Cerebellar nuclear complex (tissue), 1 donor: ENCODE data around the gene SLC9A9.
"Not testable (repeated sequence)": the region's sequence is repeated elsewhere in the genome, so short reads cannot be mapped to it uniquely, and the experiment has no call there.

Experiments used
- DNase-seq, 2 experiments: peaks; one replicate each; lab custom pipeline; 2025; lab: John Stamatoyannopoulos, UW

The SLC9A9 gene

DNA sequence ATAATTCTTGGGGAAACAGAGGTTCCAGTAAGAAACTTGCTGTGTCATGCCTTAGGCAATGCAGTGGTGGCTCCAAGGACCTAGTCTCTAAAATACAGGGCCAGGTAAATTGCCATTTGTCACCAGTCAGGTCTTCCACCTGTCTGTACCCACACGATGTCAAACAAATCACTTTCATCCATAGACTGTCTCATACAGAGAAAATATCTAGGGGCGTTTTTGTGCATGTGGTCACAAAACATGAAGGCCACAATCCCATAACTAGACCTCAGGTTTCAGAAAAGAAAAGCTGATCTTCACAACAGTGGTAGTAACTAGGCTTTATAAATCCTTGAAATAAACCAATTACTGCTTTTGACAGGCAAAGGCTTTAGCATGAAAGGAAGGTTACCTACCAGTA lies 92.3 kb downstream of the SLC9A9 start:
- DNase-seq: no peak

DNA sequence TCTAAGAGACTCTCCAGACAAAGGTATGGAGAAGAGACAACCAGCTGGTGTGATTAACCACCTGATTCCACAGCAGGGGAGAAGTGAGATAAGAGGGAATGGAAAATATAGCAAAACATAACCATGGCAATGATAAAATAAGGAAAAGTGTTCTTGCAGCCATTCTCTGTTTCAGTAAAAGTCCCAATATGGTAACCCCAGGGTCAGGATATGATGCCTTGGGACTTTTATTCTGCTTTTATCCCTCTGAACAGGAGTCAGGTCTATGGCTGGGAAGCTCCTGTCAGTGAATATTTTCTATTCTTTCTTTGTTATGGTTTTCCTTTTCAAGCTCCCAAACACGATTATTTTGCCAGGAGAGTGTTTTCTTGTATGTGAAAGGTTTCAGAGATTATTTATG lies 94.2 kb downstream of the SLC9A9 start:
- DNase-seq: no peak

DNA sequence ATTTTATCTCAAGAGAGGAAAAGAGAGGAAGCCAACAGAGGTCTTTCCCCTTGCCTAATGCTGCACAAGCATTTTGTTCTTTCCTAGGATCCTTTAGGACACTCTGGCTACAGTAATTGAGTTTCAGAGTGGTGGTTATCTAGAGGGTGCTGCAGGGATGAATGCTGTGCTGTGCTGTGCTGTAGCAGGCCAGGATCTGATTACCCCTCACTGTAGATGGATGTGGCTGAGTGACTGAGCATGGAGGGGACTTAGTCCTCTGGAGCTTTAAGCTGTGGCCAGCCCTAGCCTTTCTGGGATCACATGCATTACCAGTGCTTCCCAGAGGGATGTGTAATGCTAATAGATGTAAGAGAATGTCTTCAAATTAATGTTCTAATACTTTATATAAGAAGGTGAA lies 94.8 kb downstream of the SLC9A9 start:
- DNase-seq: no peak

DNA sequence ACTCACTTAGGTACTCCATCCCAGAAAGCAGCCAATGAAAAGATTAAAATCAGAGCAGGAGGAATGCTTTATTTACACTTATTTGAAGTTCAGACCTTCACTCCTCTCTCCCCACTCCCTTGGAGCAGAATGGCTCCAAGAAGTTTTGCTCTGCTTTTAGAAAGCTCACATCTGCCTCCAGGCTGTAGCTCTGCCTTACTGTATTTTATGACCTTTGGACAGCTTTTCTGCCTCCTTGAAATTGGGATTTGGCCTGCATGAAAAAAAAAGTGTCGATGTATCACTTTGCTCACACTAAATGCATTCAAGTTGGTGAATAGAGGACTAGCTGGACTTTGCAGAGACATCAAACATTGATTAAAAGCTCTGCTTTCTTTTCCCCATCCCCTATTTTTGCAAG lies 95.3 kb downstream of the SLC9A9 start:
- no peak for DNase-seq

DNA sequence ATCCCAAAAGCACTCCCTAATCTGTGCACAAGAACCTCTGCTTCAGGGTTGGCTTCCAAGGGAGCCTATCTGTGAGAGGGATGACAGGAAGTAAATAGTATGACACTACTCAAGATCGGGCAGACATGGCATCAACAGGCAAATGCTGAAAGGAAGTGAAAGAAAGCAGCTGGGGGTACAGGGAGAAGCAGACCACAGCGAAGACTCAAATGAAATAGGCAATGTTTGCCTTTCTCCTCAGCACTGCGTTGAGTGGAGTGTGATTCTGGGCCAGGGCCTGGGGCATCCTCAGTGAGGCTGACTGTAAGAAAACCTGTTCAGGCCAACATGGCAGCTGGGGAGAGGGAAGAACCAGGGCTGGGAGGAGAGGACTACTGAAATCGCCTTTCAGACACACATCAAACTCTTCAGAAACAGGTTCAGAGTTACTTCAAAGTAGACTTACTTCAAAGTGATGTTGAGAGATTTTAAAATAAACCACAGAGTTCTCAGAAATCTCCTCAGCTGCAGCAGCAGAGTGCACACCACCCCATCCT lies 96.6 kb downstream of the SLC9A9 start:
- no peak for DNase-seq

DNA sequence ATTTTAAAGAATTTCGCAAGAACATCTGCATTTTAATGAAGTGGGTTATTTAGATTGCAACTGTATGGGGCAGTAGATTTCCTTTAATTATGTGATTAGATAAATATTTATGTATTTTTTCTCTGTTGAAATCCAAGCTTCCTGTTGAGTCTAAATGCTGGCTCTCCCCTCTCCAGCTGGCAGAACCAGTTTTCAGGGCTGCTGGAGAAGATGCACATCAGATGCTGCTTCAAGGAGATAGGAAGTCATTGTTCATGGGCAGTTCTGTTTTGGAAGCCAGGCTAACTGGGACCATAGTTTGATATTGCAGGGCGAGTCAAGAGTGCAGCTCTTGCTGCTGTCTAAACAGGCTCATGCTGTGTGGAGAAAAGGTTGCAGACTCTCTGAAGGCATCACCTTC lies 97.4 kb downstream of the SLC9A9 start:
- DNase-seq: no peak

DNA sequence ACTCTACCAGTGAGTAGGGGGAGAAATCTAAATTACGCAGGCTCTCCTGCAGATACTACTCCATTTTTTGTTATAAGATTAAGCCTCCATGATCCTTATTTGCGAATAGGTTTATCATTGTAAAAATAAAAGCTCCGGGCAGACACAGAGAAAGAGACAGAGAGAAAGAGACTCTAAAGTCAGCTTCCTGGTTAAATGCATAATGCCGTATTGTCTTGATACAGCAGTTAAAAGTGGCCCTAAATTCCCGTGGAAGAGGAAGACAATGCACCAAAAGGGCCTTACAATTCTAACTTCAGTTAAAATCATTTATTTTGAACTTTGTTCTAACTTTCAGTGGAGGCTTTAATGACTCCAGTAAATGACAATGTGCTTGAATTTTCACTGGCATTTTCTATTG lies 98.3 kb downstream of the SLC9A9 start:
- no peak for DNase-seq

DNA sequence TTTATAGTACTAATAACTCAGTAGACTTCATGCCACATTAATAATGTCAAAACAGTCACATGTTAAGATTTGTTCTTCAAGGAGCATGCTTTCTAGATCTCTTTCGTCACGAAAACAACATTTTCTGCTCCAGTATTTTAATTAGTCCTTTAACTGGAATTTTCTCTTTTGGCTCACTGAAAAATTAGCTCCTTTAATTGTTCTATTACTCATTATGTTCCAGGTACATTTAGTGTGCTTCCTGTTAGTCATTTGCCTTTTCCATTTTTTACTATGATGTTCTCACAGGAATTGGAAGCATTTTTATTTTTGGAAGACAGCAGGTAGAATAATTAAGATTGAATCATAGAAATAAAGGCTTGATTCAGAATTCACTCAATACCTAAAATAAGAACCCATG lies 111.2 kb downstream of the SLC9A9 start:
- no peak for DNase-seq

DNA sequence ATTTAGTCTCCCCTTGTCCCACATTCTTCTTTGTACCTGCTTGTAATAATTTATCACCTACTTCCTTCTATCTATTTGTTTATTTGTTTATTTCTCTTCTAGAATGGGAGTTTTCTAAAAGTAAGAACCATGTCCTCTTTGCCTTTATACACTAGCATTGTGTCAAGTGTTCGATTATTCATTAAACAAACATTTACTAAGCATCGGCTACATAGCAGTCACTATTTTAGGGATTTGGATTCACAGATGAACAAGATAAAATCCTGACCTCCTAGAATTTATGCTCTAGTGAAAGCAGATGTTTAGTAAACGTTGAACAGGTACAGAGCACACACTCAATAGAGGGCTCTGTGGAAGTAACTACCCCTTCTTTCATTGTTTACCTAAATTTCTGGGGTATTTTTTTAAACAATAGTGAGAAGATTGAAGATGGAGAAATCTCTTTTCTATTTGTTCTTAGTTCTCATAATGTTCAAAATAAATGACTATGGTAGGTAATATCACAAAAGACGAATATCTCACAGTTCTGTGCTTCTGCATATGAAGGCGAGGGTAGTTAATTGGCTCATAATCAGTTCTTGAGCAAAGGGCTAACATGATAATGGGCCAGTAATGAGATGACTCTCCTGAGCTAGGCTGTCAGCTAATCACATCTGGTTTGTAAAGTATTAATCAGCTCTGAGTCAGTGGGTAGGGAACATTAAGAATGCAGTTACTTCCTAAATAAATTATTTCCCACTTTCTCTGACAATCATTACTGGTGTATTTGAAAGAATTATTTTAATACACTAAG lies 111.9 kb downstream of the SLC9A9 start:
- no peak for DNase-seq

DNA sequence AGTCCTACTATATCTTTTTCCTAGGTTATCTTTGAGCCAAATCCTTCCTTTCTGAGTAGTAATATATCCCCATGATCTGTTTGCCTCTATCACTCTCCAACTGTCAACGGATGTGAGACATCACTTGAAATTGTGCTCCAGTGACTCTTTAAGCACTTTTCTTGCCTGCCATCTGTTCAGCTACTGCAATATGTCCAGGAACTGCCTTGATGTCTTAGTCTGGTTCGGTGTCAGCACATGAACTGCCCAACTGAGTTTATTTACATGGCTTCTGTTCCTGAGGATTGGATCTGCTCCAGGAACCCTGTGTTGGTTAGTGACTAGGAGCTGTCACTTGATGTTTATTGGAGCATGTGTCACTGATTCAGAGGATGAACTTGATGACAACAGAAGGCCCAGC lies 116.5 kb downstream of the SLC9A9 start:
- peak; percentile 76 to 80 for DNase-seq

DNA sequence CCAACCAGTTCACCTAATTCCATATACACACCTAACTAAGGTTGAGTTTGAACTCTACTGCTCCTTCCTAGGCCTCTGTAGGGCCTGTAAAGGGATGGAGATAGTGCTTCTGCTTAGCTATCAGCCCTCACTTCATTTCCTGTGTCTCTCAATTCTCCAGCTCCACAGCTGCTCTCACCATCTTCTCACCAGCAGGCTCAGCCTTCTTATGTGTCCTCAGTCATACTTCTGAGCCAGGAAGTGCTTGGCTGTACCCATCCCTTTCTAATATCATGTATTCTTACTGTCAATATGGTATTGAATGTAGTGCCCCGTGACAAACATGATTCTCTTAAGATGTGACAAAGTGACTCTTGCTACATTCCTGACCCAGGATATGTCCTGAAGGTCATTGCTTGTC lies 116.9 kb downstream of the SLC9A9 start:
- DNase-seq: no peak

DNA sequence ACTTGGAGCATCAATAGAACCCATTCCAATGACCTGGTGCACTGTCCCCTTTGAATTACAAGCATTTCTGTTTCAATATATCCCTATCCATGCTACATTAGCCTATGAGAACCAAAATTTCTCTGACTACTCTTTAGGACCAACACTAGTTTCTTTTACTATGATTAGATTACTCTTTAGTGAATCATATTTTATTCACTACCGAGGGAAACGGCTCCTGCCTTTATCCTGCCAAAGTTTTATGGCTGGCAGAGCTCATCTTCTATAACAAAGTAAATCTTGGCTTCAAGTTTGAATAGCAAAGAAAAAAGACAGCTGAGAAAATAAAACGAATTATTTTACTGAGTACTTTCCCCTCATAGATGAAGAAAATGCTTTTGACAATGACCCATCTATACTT lies 120.9 kb downstream of the SLC9A9 start:
- no peak for DNase-seq

DNA sequence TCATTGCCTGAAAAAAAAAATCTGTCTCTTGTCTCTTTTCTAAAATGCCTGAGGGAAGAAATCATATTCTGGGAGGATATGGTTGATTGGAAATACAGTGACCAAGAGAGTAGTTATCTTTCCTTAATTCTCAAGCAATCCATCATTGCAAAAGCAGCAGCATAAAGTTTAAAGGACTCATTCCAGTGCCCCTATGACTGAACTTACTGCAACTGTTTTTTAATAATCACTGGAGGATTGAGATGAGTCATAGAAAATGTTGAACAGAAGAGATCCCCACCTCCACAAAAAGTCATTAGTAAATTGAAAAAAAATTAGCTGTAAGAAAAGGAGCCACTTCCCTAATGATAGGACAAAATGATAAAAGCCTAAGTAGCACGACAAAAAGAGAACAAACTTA lies 121.5 kb downstream of the SLC9A9 start:
- no peak for DNase-seq

DNA sequence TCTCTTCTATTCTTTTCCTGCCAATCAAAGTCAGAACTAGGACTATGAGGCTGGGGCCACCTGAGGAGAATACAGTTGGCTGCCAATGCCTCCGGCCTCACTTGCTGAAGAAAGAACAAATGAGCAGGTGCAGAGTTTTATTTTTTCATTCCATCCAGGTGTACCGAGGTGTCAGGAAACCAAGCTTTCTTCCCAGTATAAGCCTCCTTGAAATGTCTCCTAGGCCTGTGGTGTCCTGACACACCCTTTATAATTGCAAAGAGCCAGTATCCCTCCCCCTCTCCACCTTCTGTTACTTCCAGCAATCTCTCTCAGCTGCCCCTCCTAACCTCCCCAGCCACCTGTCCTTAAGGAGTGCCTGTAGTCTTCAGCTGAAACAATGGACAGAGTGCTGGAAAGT lies 127.9 kb downstream of the SLC9A9 start:
- DNase-seq: no peak

DNA sequence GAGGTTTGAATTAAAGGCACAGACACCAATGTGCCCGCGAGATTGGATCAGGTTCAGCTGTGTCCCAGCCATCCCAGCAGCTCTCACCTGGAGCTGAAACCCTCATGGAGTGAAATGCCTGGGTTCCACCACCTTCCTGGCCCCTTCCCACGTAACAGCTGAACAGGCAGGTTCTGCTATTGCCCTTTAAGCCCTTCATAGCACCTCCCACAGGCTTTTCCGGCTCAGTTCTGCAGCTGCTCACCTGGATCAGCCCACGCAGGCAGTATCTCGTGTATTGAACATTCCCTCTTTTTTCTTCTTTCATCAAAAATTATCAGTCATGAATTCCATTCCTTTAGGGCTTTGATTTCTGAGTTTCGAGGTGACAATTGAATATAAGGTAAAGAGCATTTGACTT lies 129.8 kb downstream of the SLC9A9 start:
- DNase-seq: no peak

DNA sequence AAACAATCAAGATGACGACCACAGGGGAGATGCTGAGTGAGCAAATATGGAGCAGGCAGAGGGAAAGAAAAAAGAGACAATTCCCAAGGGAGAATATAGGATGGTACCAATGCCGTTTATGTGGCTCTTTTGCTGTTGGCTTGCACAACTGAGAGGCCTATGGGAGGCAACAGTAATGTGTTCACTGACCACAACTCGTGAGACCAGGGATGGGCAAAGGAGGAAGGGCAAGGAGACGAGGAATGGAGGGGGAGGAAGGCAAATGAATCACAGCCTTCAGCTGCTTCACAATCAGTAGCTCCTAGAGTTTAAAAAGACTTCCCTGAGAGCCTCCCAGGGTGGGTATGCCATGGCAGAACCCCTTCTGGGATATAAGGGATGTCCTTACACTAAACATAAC lies 131.5 kb downstream of the SLC9A9 start:
- DNase-seq: no peak

DNA sequence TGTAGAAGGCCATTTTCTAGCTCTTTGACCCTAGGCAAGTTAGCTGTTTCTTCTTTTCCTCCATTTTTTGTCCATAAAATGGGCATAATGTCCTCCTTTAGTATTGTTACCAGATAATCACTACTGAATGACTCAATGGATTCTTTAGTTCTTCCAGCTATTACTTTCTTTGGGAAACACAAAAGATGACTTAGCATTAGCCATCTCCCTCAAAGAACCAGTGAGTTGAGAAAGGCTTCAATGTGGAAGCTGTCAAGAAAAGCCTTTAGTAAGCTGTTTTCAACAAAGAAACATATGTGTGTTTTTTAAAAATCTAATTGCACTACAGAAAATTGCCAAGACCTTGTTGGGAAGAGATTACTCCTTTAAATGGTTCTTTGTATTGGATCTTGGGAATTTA lies 135.7 kb downstream of the SLC9A9 start:
- no peak for DNase-seq

DNA sequence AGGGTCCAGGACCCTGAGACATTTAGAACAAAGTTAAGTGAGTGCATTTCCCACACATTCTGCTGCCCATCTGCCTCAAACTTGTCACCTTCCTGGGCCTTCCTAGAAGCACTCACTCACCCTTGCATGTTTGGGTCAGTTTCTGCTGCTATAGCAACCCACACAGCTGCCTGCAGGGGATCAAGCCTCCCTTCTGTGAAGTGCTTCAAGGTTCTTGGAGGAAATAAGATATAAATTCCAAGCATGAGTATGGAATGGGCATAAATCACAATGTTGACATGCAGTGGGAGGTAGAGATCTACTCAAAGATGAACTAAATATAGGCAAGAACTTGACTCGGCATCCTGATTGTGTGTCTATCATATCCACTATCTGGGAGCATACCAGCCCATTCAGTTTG lies 140.4 kb downstream of the SLC9A9 start:
- DNase-seq: no peak

DNA sequence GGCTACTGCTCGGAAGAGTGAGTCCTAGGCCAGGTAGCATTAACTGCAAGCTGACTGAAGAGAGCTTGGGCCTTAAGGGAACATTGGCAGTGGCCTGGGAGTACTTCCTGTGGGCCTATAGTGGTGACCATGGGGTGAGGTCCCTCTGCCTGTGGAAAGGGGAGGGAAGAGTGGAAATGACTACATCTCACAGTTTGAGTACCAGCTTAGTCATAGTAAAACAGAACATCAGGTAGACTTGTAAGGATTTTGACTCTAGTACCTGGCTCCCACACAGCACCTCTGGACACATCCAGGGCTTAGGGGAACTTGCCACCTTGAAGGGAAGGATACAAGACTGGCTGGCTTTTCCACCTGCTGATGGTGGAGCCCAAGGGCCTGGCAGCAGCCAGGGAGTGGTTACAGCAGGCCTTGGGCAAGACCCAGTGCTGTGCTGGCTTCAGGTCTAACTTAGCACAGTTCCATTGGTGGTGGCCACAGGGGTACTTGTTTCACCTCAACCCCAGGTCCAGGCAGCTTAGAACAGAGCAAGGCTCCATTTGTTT lies 147.8 kb downstream of the SLC9A9 start:
- no peak for DNase-seq

DNA sequence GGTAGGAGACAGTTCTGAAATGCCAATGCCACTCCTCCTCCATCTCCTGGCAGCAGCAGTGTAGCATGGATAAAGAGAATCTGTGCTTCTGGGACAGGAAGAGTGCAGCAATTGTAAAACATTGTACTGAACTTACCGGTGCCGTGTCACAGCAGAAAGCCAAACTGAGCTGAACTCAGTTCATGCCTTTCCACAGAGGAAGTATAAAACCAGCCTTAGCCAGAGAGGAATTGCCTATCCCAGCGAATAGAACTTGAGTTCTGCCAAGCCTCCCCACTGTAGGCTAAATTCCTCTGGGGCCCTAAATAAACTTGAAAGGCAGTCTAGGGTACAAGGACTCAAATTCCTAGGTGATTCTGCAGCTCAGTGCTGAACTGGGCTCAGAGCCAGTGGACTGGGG lies 148.8 kb downstream of the SLC9A9 start:
- DNase-seq: no peak

DNA sequence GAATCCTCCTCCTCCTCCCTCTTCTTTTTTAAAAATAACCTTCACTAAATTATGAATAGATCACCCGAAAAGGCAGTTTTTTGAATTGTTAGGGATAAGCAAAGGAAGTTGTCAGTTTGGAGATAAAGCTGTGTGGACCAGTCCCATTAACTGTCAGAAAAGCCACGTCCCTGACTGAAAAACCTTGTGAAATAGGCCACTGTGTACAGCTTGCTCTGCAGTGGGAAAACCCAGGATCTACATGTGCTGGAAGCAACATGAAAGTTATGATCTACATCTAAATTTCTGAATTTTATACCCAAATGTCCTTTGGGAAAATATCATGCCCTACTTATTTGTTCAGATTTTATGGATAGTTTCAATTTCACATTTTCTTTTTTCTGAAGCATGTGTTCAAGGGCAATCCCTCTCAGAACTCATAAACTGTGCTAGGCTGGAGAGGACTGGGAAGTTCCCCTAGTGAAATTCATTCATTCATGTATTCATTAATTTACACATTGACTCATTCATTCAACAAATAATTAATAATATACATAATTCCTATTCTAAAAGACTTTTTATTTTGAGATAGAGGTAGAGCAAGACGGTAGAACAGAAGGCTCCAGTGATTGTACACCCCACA lies 149.5 kb downstream of the SLC9A9 start:
- DNase-seq: no peak

DNA sequence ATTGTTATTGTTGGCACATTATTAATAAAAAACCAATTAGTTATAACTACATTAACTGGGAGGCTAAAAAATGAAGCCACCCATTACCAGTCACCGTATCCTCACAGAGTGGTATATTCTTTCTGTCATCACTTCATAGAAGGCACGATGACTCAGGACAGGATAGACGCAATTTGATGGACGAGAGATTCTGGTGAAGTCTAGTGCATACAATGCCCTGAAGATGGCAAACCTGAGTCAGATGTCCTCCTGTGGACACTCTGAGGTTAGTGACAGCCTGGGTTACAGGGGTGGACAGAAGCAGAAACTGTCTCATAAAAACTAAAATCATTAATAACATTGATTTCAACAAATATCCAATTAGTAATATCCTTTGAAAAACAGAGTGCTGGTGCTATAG lies 150.3 kb downstream of the SLC9A9 start:
- no peak for DNase-seq

DNA sequence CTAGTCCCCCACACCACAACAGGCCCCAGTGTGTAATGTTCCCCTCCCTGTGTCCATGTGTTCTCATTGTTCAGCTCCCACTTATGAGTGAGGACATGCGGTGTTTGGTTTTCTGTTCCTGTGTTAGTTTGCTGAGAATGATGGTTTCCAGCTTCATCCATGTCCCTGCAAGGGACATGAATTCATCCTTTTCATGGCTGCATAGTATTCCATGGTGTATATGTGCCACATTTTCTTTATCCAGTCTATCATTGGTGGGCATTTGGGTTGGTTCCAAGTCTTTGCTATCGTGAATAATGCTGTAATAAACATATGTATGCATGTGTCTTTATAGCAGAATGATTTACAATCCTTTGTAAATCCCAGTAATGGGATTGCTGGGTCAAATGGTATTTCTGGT lies 152.9 kb downstream of the SLC9A9 start:
- DNase-seq: not testable (repeated sequence)
